ENCODE results near the gene THSD4. TPM values are rescaled to one million over a fixed set of nuclear protein-coding genes. Genes with fewer than 3 reads are reported as not detected.

The THSD4 gene
- total RNA-seq, 1 donor from 2014 or later: 2.5 TPM

- Histone ChIP-seq H2AFZ (ENCODE audit: low read depth, low read length) (no peak overlapping the region), H4K20me1 (ENCODE audit: insufficient read depth, low read length) (no peaks in the 10 kb centered on the region), H3K4me3 (ENCODE audit: insufficient read depth, low read depth, low read length) (no peak overlapping the region), H3K4me1 (ENCODE audit: insufficient read depth, low read length) (peaks cover 14% of the 10 kb centered on the region), H3K27me3 (ENCODE audit: insufficient read depth, low read length) (no peaks in the 10 kb centered on the region), H3K9ac (ENCODE audit: low read length) (no peak overlapping the region), H3K4me2 (ENCODE audit: low read length) (no peak overlapping the region), H3K36me3 (ENCODE audit: insufficient read depth, low read length) (no peaks in the 10 kb centered on the region), H3K27ac (ENCODE audit: low read depth, low read length) (no peak overlapping the region), H3K79me2 (ENCODE audit: insufficient read depth, low read length) (no peaks in the 10 kb centered on the region), H3K9me3 (ENCODE audit: insufficient read depth, low read depth, low read length) (no peaks in the 10 kb centered on the region)
- FAIRE-seq (no peak), DNase-seq (ENCODE audit: low read depth) (no peak)
- no peak overlapping the region for H3K27ac Mint-ChIP-seq (ENCODE audit: unreplicated experiment)
- H3K36me3 Mint-ChIP-seq (ENCODE audit: low read depth, unreplicated experiment): peaks cover 2% of the 10 kb centered on the region
- H3K27me3 Mint-ChIP-seq (ENCODE audit: low read depth, unreplicated experiment): peaks cover 14% of the 10 kb centered on the region
- TF ChIP-seq CTCF (IDR thresholded peaks at IDR 0.05; ENCODE audit: insufficient read depth, low read depth, low read length) (no peak), EZH2 (IDR thresholded peaks at IDR 0.05; ENCODE audit: insufficient read depth, low read length) (no peak)
- H3K9me3 Mint-ChIP-seq (ENCODE audit: unreplicated experiment): peaks cover 14% of the 10 kb centered on the region
- H3K4me3 Mint-ChIP-seq (ENCODE audit: unreplicated experiment): no peak overlapping the region
- peaks cover 2% of the 10 kb centered on the region for H3K4me1 Mint-ChIP-seq (ENCODE audit: low read depth, unreplicated experiment)
These were observed 27.1 kb upstream of the THSD4 start for GRCh38 chr15:71088155-71088554.

- H3K4me1 Mint-ChIP-seq (ENCODE audit: low read depth, unreplicated experiment): peaks cover 7% of the 10 kb centered on the region
- peaks cover 14% of the 10 kb centered on the region for H3K9me3 Mint-ChIP-seq (ENCODE audit: unreplicated experiment)
- no peaks in the 10 kb centered on the region for H4K20me1 ChIP-seq (ENCODE audit: insufficient read depth, low read length)
- H3K27me3 Mint-ChIP-seq (ENCODE audit: low read depth, unreplicated experiment): peaks cover 14% of the 10 kb centered on the region
- no peaks in the 10 kb centered on the region for H3K36me3 ChIP-seq (ENCODE audit: insufficient read depth, low read length)
- DNase-seq (ENCODE audit: low read depth): no peak
- no peaks in the 10 kb centered on the region for H3K79me2 ChIP-seq (ENCODE audit: insufficient read depth, low read length)
- H3K9me3 ChIP-seq (ENCODE audit: insufficient read depth, low read depth, low read length): no peaks in the 10 kb centered on the region
- H3K36me3 Mint-ChIP-seq (ENCODE audit: low read depth, unreplicated experiment): peaks cover 2% of the 10 kb centered on the region
- H3K4me1 ChIP-seq (ENCODE audit: insufficient read depth, low read length): peaks cover 15% of the 10 kb centered on the region
- no peak overlapping the region for H3K4me3 Mint-ChIP-seq (ENCODE audit: unreplicated experiment)
- H3K4me2 ChIP-seq (ENCODE audit: low read length): no peak overlapping the region
- H3K9ac ChIP-seq (ENCODE audit: low read length): no peak overlapping the region
- TF ChIP-seq CTCF (IDR thresholded peaks at IDR 0.05; ENCODE audit: insufficient read depth, low read depth, low read length) (no peak), EZH2 (IDR thresholded peaks at IDR 0.05; ENCODE audit: insufficient read depth, low read length) (no peak)
- no peak overlapping the region for H2AFZ ChIP-seq (ENCODE audit: low read depth, low read length)
- no peak overlapping the region for H3K27ac ChIP-seq (ENCODE audit: low read depth, low read length)
- no peak for FAIRE-seq
- H3K27me3 ChIP-seq (ENCODE audit: insufficient read depth, low read length): no peaks in the 10 kb centered on the region
- H3K4me3 ChIP-seq (ENCODE audit: insufficient read depth, low read depth, low read length): no peak overlapping the region
- no peak overlapping the region for H3K27ac Mint-ChIP-seq (ENCODE audit: unreplicated experiment)
These were observed 26.6 kb upstream of the THSD4 start for GRCh38 chr15:71088683-71089082.

- H2AFZ ChIP-seq (ENCODE audit: low read depth, low read length): no peak overlapping the region
- no peak overlapping the region for H3K4me2 ChIP-seq (ENCODE audit: low read length)
- H3K27ac Mint-ChIP-seq (ENCODE audit: unreplicated experiment): no peak overlapping the region
- H3K4me1 ChIP-seq (ENCODE audit: insufficient read depth, low read length): peaks cover 17% of the 10 kb centered on the region
- peaks cover 14% of the 10 kb centered on the region for H3K9me3 Mint-ChIP-seq (ENCODE audit: unreplicated experiment)
- no peak for DNase-seq (ENCODE audit: low read depth)
- H3K9me3 ChIP-seq (ENCODE audit: insufficient read depth, low read depth, low read length): no peaks in the 10 kb centered on the region
- H3K36me3 Mint-ChIP-seq (ENCODE audit: low read depth, unreplicated experiment): peaks cover 2% of the 10 kb centered on the region
- H4K20me1 ChIP-seq (ENCODE audit: insufficient read depth, low read length): no peaks in the 10 kb centered on the region
- H3K9ac ChIP-seq (ENCODE audit: low read length): no peak overlapping the region
- H3K27ac ChIP-seq (ENCODE audit: low read depth, low read length): no peak overlapping the region
- H3K27me3 Mint-ChIP-seq (ENCODE audit: low read depth, unreplicated experiment): peaks cover 14% of the 10 kb centered on the region
- peaks cover 9% of the 10 kb centered on the region for H3K4me1 Mint-ChIP-seq (ENCODE audit: low read depth, unreplicated experiment)
- no peaks in the 10 kb centered on the region for H3K36me3 ChIP-seq (ENCODE audit: insufficient read depth, low read length)
- no peaks in the 10 kb centered on the region for H3K79me2 ChIP-seq (ENCODE audit: insufficient read depth, low read length)
- no peak overlapping the region for H3K4me3 ChIP-seq (ENCODE audit: insufficient read depth, low read depth, low read length)
- no peak overlapping the region for H3K4me3 Mint-ChIP-seq (ENCODE audit: unreplicated experiment)
- no peaks in the 10 kb centered on the region for H3K27me3 ChIP-seq (ENCODE audit: insufficient read depth, low read length)
- no peak for FAIRE-seq
- TF ChIP-seq CTCF (IDR thresholded peaks at IDR 0.05; ENCODE audit: insufficient read depth, low read depth, low read length): no peak
These were observed 25.5 kb upstream of the THSD4 start for GRCh38 chr15:71089801-71090200.
